Body of pancreas (tissue), 4 donors: ENCODE measurements around the gene CPZ. TPM values are rescaled to one million over a fixed set of nuclear protein-coding genes. Genes with fewer than 3 reads are reported as not detected.

Experiments used
- ATAC-seq: fragments of 150-250 bp; one replicate; pipeline ENCODE4 v1.9.1; 2016
- DNase-seq, 4 donors: peaks; one replicate each; pipeline ENCODE4 v3.0.0-alpha.2; 2019
- H3K27ac ChIP-seq, 4 donors: fragments of 200-600 bp; sonication (generic); 1 replicate in 3 of 4; 2 replicates in 1 of 4; pipeline versions ENCODE4 v1.5.1 to v1.6.1; 2016 to 2019; ENCODE audit warnings: mild to moderate bottlenecking in 1 of 4, mixed read lengths in 1 of 4, moderate library complexity in 1 of 4
- H3K27me3 ChIP-seq, 2 donors: fragments of 200-600 bp; sonication (generic); one replicate each; pipeline ENCODE4 v1.6.0; 2016; ENCODE audit warnings: mild to moderate bottlenecking in 1 of 2
- H3K36me3 ChIP-seq, 2 donors: fragments of 200-600 bp; sonication (generic); replicated peaks in 1 of 2; 2 replicates each; pipeline ENCODE4 v1.5.1; 2016; ENCODE audit warnings: low read depth in 2 of 2; ENCODE audit not compliant: insufficient read depth in 1 of 2
- H3K4me1 ChIP-seq: fragments of 200-600 bp; sonication (generic); one replicate; pipeline ENCODE4 v1.6.0; 2016
- H3K4me3 ChIP-seq, 2 donors: fragments of 200-600 bp; sonication (generic); 1 replicate in 1 of 2; 2 replicates in 1 of 2; pipeline ENCODE4 v1.5.1; 2016 to 2019
- H3K9me3 ChIP-seq, 3 donors: fragments of 200-600 bp; sonication (generic); 1 replicate in 2 of 3; 2 replicates in 1 of 3; pipeline ENCODE4 v1.5.1; 2016
- POLR2A ChIP-seq, 3 donors: fragments of 450-650 bp; IDR thresholded peaks; one replicate each; pipeline ENCODE4 v1.6.1; 2016; ENCODE audit warnings: antibody characterized with exemption in 3 of 3, mild to moderate bottlenecking in 2 of 3
- WGBS, 2 donors: methylation state at CpG; one replicate each; pipeline ENCODE4 v1.1.5; 2017; 5-methylcytosine and 5-hydroxymethylcytosine counted together
- intact Hi-C: fragments of 100-400 bp; cut with DNase I; formaldehyde crosslinking; loops from one replicate; pipeline ENCODE4 v1.15.1; 2023
- total RNA-seq, 2 donors: library from RNA; depleted of rRNA; stranded (reverse); fragments of >200 nt; gene quantifications; one replicate each; pipeline ENCODE4 v1.1.0, GENCODE V29; 2016
- TF ChIP-seq, protein P1 (sequence below), 7 experiments: fragments of 450-650 bp in 4 of 7; fragments of 200-600 bp in 3 of 7; sonication (generic) in 3 of 7; IDR thresholded peaks; one replicate each; pipeline ENCODE4 v1.5.1; 2016 to 2019; ENCODE audit warnings: antibody characterized with exemption in 7 of 7

Gene CPZ
- total RNA-seq, 2 donors from 2014 or later = 0.66 to 0.78 TPM

DNA sequence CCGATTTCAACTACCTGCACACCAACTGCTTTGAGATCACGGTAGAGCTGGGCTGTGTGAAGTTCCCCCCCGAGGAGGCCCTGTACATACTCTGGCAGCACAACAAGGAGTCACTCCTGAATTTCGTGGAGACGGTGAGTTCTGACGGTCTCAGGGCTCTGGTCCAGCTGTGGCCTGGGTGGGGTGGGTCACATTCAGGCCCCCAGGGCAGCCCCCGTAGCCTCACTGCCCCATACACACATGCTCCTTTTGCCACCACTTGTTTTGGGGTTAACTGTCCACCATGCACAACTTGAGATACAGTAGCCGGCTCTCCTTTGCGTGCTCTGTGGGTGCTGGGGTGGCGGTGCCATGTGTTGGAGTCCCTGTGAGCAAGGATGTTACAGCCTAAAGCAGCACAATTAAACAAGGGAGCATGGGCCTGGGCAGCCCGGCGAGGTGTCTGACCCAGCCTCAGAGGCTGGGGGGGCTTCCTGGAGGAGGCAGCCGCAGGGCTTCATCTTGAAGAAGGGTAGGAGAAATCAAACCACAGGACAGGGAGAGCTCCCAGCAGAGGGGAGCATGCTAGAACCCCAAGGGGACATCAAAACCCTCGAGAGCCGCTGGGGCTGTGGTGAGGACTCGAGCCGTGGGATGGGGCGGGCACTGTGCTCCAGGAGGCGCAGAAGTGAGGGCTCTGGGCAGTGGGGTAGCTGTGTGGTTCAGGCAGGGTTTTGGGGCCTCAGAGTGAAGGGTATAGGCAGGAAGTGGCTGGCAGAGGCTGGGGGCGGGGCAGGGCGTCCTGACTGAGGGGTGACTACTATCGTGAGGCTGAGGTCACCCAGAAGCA lies 22.0 kb downstream of the CPZ start:
- intact Hi-C loops = no loop called here
- H3K9me3 ChIP-seq = no peaks in the 10 kb centered on the region
- DNase-seq (no peak), ATAC-seq (no peak)
- H3K4me3 ChIP-seq = no peak overlapping the region
- H3K27ac ChIP-seq = no peak overlapping the region
- H3K36me3 ChIP-seq = no peaks in the 10 kb centered on the region
- no peaks in the 10 kb centered on the region for H3K27me3 ChIP-seq
- H3K4me1 ChIP-seq = no peaks in the 10 kb centered on the region
- TF ChIP-seq, protein P1, sequence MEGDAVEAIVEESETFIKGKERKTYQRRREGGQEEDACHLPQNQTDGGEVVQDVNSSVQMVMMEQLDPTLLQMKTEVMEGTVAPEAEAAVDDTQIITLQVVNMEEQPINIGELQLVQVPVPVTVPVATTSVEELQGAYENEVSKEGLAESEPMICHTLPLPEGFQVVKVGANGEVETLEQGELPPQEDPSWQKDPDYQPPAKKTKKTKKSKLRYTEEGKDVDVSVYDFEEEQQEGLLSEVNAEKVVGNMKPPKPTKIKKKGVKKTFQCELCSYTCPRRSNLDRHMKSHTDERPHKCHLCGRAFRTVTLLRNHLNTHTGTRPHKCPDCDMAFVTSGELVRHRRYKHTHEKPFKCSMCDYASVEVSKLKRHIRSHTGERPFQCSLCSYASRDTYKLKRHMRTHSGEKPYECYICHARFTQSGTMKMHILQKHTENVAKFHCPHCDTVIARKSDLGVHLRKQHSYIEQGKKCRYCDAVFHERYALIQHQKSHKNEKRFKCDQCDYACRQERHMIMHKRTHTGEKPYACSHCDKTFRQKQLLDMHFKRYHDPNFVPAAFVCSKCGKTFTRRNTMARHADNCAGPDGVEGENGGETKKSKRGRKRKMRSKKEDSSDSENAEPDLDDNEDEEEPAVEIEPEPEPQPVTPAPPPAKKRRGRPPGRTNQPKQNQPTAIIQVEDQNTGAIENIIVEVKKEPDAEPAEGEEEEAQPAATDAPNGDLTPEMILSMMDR (IDR thresholded peaks at IDR 0.05) = no peak
- no peak for TF ChIP-seq POLR2A (IDR thresholded peaks at IDR 0.05)
- 55 to 65% methylated on average over 16 to 22 of the region's 22 CpGs for WGBS, 2 donors

GRCh38 chr4:8615366-8615765 lies 22.8 kb downstream of the CPZ start:
- Histone ChIP-seq H3K27me3 (no peaks in the 10 kb centered on the region), H3K9me3 (no peaks in the 10 kb centered on the region), H3K4me3 (no peak overlapping the region), H3K27ac (no peak overlapping the region), H3K4me1 (no peaks in the 10 kb centered on the region), H3K36me3 (no peaks in the 10 kb centered on the region)
- TF ChIP-seq POLR2A (IDR thresholded peaks at IDR 0.05) = no peak
- TF ChIP-seq, protein P1 (IDR thresholded peaks at IDR 0.05) = no peak
- intact Hi-C loops = no loop called here
- WGBS, 2 donors = 68 to 71% methylated on average over 9 to 13 of the region's 13 CpGs
- no peak for ATAC-seq
- DNase-seq = no peak

GRCh38 chr4:8615921-8616787 lies 23.6 kb downstream of the CPZ start:
- TF ChIP-seq, protein P1 (IDR thresholded peaks at IDR 0.05) = no peak
- no peak for TF ChIP-seq POLR2A (IDR thresholded peaks at IDR 0.05)
- no peaks in the 10 kb centered on the region for H3K9me3 ChIP-seq
- ATAC-seq = no peak
- 62 to 64% methylated on average over 19 to 26 of the region's 26 CpGs for WGBS, 2 donors
- no peaks in the 10 kb centered on the region for H3K27me3 ChIP-seq
- no peak overlapping the region for H3K27ac ChIP-seq
- intact Hi-C loops = no loop called here
- DNase-seq = no peak
- H3K4me1 ChIP-seq = no peaks in the 10 kb centered on the region
- H3K4me3 ChIP-seq = no peak overlapping the region
- no peaks in the 10 kb centered on the region for H3K36me3 ChIP-seq

DNA sequence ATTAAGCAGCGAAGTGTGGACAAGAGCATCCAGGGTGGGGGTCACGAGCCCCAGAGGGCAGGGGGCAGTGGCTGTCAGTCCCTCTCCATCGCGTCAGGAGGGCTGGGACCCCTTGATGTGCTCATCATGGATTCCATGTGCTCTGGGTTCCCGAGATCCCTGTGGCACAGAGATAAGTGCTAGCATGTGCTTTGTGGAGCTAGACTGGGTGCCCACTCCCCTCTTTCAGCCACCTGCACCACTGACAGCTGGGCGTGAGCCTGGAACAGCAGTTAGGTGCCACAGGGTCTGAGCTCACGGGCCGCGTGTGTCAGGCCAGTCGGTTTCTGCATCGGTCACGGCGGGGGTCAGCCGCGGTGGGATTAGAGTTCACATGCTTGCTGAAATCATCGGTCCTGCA lies 24.3 kb downstream of the CPZ start:
- no peak overlapping the region for H3K4me3 ChIP-seq
- H3K4me1 ChIP-seq = no peaks in the 10 kb centered on the region
- no peaks in the 10 kb centered on the region for H3K9me3 ChIP-seq
- H3K36me3 ChIP-seq = no peaks in the 10 kb centered on the region
- no peak for DNase-seq
- H3K27me3 ChIP-seq = no peaks in the 10 kb centered on the region
- H3K27ac ChIP-seq = no peak overlapping the region
- WGBS, 2 donors = 49 to 57% methylated on average over 9 to 16 of the region's 16 CpGs
- intact Hi-C loops = no loop called here
- no peak for ATAC-seq
- TF ChIP-seq POLR2A (IDR thresholded peaks at IDR 0.05) = no peak
- TF ChIP-seq, protein P1 (IDR thresholded peaks at IDR 0.05) = no peak
